PFSK-1 (cell line): ENCODE data around the gene KIF3A.

ENCODE experiments used
- FOXP2 ChIP-seq: optimal IDR thresholded peaks from 2 replicates; pipeline ENCODE3; 2011; ENCODE audit warnings: borderline replicate concordance, control low read depth, inconsistent platforms; ENCODE audit not compliant: insufficient read depth; ENCODE audit errors: extremely low read length, extremely low read depth
- POLR2AphosphoS5 ChIP-seq: IDR thresholded peaks from 2 replicates; pipeline ENCODE4 v1.6.1; 2012; ENCODE audit warnings: low read depth, mild to moderate bottlenecking, control low read depth, low read length, moderate library complexity
- SIN3A ChIP-seq: IDR thresholded peaks from 2 replicates; pipeline ENCODE4 v1.6.1; 2012; ENCODE audit warnings: mild to moderate bottlenecking, low read length, moderate library complexity, borderline replicate concordance; ENCODE audit not compliant: insufficient read depth
- TAF1 ChIP-seq: IDR thresholded peaks from 2 replicates; pipeline ENCODE4 v1.6.1; 2012; ENCODE audit warnings: low read length, control low read depth, borderline replicate concordance; ENCODE audit not compliant: insufficient read depth
- TF ChIP-seq, protein P1 (sequence below), 2 experiments: IDR thresholded peaks; 2 replicates each; pipeline versions ENCODE4 v1.6.1 to v1.8.0; 2011 to 2012; ENCODE audit warnings: low read depth in 2 of 2, low read length in 2 of 2, control low read depth in 1 of 2, inconsistent platforms in 1 of 2, mild to moderate bottlenecking in 1 of 2, moderate library complexity in 1 of 2; ENCODE audit not compliant: insufficient read depth in 1 of 2

KIF3A gene

DNA sequence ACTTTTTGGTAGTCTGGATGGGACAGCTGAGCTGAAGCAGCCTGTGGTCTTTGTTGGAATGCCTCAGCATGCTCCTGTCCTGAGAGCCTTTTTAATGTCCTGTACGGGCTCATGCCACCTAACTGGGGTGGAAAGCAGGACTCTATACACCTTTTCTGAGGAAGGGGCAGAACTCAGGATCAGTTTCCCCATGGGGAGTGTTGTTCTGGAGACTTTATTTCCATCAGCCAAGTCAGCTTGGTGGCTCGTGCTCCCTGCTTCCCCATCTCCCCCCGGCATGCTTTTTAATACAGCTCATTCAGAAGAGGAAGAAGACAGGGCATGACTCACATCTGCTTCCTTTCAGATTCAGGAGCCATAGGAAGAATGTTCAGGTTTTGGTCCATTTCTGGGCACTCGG lies 44.8 kb upstream of the KIF3A start:
- TF ChIP-seq TAF1 (no peak), FOXP2 (no peak), POLR2AphosphoS5 (no peak), SIN3A (no peak)
- TF ChIP-seq, protein P1, sequence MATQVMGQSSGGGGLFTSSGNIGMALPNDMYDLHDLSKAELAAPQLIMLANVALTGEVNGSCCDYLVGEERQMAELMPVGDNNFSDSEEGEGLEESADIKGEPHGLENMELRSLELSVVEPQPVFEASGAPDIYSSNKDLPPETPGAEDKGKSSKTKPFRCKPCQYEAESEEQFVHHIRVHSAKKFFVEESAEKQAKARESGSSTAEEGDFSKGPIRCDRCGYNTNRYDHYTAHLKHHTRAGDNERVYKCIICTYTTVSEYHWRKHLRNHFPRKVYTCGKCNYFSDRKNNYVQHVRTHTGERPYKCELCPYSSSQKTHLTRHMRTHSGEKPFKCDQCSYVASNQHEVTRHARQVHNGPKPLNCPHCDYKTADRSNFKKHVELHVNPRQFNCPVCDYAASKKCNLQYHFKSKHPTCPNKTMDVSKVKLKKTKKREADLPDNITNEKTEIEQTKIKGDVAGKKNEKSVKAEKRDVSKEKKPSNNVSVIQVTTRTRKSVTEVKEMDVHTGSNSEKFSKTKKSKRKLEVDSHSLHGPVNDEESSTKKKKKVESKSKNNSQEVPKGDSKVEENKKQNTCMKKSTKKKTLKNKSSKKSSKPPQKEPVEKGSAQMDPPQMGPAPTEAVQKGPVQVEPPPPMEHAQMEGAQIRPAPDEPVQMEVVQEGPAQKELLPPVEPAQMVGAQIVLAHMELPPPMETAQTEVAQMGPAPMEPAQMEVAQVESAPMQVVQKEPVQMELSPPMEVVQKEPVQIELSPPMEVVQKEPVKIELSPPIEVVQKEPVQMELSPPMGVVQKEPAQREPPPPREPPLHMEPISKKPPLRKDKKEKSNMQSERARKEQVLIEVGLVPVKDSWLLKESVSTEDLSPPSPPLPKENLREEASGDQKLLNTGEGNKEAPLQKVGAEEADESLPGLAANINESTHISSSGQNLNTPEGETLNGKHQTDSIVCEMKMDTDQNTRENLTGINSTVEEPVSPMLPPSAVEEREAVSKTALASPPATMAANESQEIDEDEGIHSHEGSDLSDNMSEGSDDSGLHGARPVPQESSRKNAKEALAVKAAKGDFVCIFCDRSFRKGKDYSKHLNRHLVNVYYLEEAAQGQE (IDR thresholded peaks at IDR 0.05; ENCODE audit: insufficient read depth in 1 of 2, low read depth in 2 of 2, low read length in 2 of 2): no peak

DNA sequence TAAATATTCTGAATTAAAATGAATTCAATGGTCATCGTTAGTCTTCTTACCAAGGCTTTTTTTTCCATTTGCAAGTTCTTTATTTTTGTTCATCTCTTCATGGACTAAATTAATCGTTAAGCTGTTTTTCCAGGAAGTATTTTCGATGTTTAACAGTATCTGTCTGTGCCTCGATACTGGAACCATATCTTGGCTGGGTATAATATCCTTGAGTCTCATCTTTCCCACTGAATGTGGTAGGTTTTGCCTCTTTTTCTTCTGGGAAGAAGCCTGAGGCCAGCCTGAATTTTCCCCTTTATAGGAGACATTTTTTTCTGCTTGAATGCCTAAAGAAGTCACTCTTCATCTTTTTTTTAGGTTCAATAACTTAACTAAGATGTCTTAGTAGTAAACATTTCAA lies 43.7 kb upstream of the KIF3A start:
- TF ChIP-seq SIN3A (no peak), FOXP2 (no peak), POLR2AphosphoS5 (no peak), TAF1 (no peak)
- TF ChIP-seq, protein P1 (IDR thresholded peaks at IDR 0.05; ENCODE audit: insufficient read depth in 1 of 2, low read depth in 2 of 2, low read length in 2 of 2): no peak

DNA sequence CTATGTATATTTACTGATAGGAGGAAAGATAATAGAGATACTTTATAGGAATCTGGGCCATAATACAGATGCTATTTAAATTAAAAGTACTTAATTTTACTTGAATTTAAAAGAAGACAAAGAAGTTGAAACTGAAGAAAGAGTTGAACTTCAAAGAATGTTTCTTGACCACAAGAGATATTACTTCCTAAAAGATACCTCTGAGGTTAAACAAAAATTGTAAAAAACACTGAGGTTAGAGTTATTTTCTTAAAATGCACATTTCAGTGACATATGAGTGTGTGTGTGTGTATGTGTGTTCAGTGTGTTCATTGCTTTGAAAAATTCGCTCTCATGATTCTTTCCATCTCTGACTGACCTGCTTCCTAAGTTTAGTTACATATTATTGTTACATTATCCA lies 43.2 kb upstream of the KIF3A start:
- TF ChIP-seq, protein P1 (IDR thresholded peaks at IDR 0.05; ENCODE audit: insufficient read depth in 1 of 2, low read depth in 2 of 2, low read length in 2 of 2): no peak
- no peak for TF ChIP-seq POLR2AphosphoS5

DNA sequence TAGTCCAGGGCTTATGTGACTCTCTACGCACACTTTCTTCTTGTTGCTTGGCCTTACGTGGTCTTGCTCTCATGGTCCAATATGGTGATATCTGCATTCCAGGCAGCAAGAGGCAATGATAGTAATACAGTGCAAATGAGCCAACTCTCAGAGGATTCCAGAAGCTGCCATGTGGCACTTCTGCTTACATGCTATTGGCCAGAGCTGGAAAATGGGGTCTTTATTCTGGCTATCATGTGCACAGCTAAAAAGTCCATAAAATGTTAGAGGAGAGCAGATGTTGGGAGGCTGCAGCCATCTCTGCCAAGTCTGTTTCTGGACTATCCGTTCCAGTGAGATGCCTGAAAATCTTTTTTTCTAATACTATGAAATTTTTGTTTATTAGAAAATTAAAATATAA lies 42.6 kb upstream of the KIF3A start:
- TF ChIP-seq, protein P1 (IDR thresholded peaks at IDR 0.05; ENCODE audit: insufficient read depth in 1 of 2, low read depth in 2 of 2, low read length in 2 of 2): no peak
- TF ChIP-seq TAF1 (no peak), POLR2AphosphoS5 (no peak), SIN3A (no peak), FOXP2 (no peak)

DNA sequence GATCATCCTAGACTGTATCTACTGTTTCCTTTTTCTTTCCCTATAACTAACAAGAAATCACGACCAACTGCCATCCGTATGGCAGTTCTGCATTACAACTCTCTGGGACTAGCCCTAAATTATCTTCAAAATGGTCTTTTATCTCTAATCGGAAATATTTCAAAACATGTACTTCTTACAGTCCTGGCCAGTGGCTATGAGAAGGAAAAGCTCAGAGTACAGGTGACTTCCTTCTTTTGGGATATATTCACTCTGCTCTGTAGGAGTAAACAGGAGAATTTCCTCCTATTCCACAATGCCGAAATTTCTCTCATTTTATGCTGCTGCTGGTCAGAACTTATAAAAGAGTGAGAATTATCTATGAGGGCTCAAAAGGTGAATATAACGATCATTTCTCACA lies 41.5 kb upstream of the KIF3A start:
- TF ChIP-seq POLR2AphosphoS5 (no peak), FOXP2 (no peak)
- TF ChIP-seq, protein P1 (IDR thresholded peaks at IDR 0.05; ENCODE audit: insufficient read depth in 1 of 2, low read depth in 2 of 2, low read length in 2 of 2): no peak
